ENCODE results near the gene C19orf53. TPM values are rescaled to one million over a fixed set of nuclear protein-coding genes. Genes with fewer than 3 reads are reported as not detected.
A peak's percentile ranks its signal among the peaks of the same experiment; 100 is the strongest.
"Not testable (repeated sequence)": the region's sequence is repeated elsewhere in the genome, so short reads cannot be mapped to it uniquely, and the experiment has no call there.

The C19orf53 gene
- total RNA-seq, 1 donor from 2014 or later = 45.6 TPM

GRCh38 chr19:13764101-13764807, 10.0 kb upstream of the C19orf53 start, which contains the start of gene MRI1:
Gene MRI1 (plus strand): TSS chr19:13764522. CDS start chr19:13764589, 67 bp downstream.
- DNase-seq = peak; percentile 89

DNA sequence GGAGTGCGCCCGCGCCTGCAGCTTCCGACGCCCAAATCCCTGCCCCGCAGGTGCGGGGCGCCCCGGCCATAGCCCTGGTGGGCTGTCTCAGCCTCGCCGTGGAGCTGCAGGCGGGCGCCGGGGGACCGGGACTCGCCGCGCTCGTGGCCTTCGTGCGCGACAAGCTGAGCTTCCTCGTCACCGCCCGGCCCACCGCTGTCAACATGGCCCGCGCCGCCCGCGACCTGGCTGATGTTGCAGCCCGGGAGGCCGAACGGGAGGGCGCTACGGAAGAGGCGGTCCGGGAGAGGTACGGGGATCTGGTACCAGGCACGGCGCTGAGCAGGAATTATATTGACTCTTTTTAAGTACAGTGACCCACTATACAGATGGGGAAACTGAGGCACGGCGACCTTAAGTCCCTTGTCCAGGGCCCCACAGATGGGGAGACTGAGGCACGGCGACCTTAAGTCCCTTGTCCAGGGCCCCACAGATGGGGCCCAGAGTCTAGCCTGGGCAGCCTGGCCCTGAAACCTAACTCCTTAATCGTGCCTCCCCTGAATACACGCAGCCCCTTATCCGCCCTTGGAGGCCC, 9.3 kb upstream of the C19orf53 start:
- DNase-seq = peak; percentile 23

- no peak for DNase-seq
Observed at GRCh38 chr19:13765395-13766094, 8.7 kb upstream of the C19orf53 start.

GRCh38 chr19:13766095-13766481, 8.2 kb upstream of the C19orf53 start:
- DNase-seq = no peak

GRCh38 chr19:13768510-13768909, 5.7 kb upstream of the C19orf53 start:
- DNase-seq = no peak

DNA sequence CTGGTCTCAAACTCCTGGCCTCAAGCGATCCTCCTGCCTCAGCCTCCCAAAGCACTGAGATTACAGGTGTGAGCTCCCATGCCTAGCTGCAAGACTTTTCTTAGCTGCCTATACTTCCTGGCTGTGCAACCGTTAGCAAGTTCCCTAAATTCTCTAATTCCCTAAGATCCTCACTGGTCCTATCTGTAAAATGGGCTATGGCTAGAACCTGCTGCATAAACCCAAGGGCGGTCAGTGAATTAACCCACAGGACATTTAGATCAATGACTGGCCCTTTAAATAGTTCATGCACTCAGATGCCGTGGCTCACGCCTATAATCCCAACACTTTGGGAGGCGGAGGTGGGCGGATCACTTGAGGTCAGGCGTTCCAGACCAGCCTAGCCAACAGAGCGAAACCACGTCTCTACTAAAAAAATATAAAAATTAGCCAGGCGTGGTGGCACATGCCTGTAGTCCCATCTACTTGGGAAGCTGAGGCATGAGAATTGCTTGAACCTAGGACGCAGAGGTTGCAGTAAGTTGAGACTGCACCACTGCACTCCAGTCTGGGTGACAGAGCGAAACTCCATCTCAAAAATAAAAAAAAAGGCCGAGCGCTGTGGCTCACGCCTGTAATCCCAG, 4.1 kb upstream of the C19orf53 start:
- no peak for DNase-seq

DNA sequence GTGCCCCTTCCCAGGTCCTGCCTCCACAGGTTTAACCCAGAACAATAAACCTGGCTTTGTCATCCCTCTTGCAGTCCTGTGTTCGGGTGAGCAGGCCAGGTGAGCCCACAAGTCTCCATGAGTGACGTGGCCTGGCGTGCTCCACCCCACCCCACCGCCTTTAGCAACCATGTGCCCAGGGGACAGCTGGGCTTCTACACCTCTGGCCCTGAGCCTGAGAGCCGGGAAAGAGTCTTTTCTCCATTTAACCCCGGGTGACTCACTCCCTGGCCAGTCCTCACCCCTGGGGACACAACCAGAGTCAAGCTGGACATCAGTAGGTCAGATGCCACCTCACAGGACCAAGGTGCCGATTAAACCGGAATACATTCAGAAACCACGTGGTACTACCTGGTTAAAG, 4.1 kb downstream of the C19orf53 start:
- no peak for DNase-seq

- no peak for DNase-seq
Observed at GRCh38 chr19:13778847-13779246, 4.6 kb downstream of the C19orf53 start.

GRCh38 chr19:13779794-13780193, 5.5 kb downstream of the C19orf53 start:
- not testable (repeated sequence) for DNase-seq

- DNase-seq = peak; percentile 90
Observed at GRCh38 chr19:13781547-13781946, 7.3 kb downstream of the C19orf53 start.

GRCh38 chr19:13782537-13782936, 8.3 kb downstream of the C19orf53 start:
- DNase-seq = no peak

GRCh38 chr19:13783565-13784500, 9.6 kb downstream of the C19orf53 start:
- no peak for DNase-seq

DNA sequence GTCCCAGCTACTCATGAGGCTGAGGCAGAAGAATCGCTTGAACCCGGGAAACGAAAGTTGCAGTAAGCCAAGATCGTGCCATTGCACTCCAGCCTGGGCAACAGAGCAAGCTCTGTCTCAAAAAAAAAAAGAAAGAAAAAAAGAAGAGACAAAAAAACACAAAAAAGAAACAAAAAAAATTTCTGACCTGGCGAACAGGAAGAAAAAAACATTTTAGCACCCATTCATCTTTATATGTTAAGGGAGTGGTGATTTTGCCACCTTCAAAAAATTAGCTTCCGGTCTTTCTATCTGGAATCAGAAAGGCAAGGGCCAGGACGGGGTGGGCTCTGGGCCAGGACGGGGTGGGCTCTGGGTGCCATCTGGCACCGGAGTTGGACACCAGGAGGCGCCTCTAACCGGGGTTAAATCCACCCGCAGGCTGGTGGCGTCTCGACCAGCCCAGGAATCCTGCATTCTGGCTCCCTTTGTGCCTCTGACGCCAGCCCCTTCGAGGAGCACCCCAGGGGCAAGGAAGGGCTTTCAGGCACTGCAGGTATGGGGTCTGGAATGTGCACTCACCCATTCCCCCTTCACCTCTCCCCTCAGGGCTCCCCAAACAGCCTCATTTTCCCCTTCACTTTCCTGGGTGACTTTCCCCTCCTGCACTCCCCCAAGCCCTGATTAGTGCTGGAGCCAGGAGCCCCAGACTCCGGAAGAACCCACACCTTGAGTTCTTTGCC, 10.6 kb downstream of the C19orf53 start:
- peak; percentile 78 for DNase-seq

DNA sequence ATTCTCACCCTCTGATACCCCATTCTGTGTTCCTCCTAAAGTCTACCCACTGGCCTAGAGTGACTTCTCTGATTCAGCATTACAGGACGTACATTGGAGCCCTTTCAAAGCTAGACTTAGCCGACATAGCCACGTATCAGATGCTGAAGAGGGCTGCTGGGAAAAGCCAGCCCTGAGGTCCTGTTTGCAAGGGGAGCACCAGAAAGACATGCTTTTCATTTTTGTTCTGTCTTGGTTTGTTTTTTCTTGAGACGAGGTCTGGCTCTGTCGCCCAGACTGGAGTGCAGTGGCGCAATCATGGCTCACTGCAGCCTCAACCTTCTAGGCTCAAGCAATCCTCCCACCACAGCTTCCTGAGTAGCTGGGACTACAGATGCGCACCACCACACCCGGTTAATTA, 14.7 kb downstream of the C19orf53 start:
- DNase-seq = no peak

DNA sequence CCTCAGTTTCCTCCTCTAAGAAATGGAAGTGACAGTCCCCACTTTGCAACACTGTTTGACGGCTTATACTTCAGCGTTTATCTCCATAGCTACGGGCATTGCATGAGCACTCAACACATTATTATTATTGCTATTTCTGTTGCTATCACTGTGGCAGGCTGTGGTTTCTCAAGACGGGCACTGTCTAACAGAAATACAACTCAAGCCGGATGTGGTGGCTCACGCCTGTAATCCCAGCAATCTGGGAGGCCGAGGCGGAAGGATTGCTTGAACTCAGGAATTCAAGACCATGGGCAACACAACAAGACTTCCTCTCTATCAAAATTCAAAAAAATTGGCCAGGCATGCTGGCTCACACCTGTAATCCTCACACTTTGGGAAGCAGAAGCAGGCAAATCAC, 16.1 kb downstream of the C19orf53 start:
- DNase-seq = no peak

GRCh38 chr19:13793317-13793716, 19.1 kb downstream of the C19orf53 start:
- not testable (repeated sequence) for DNase-seq

DNA sequence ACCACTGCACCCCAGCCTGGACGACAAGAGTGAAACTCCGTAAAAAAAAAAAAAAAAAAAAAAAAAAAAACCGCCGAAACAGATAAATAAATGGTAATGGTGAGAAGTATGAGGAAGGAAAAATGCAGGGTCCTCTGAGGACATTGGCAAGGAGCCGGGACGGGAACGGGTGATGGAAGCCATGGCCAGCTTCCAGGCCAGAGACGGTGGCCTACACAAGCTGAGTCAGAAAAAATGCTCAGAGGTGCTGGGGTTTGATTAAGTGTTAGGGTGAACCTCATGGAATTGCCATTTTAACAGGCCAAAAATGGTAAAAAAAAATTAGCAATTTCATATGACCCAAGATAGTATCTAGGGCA, 20.1 kb downstream of the C19orf53 start:
- peak; percentile 69 for DNase-seq

DNA sequence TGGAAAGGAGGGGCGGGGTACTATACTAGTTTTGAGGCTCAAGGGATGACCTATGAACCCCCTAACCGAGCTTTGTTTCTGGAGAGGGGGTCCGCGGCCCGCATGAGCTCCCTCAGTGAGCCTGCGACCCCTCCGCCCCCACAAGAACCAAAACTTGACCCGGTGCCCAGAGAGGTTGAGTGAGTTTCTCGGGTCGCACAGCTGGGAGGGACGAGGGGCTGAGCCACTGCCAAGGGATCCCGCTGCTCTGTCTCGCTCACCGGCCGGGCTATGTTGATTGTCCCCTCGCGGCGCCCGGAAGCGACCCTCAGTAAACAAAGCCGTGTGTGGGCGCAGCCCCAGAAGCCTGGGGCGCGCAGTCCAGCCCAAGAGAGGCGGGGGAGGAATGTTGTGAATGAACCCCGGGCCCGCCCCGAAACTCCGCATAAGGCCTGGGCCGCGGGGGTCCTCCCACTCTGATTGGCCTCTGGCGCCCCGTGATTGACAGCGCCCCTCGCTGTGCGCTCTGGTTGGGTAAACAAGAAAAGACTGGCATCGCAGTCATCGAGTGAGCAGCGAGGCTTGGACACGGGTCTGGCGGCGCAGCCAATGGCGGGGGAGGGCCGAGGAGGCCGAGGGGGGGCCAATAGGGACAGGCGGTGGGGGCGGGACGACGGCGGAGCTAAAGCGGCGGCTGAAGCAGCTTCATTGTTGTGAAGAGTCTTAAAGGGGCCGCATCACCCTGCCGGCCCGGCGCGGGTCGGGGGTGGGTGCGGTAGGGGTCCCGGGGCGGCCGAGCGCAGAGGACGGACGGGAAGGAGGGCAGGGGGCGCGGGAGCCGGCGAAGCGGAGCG, 20.7 kb downstream of the C19orf53 start, which contains the start of gene ZSWIM4:
TSS of gene ZSWIM4 (plus strand) at position 687 of the 833 bp plus-strand sequence. CDS start 206 bp downstream, outside the sequence.
- peak; percentile 100 for DNase-seq

- DNase-seq = peak; percentile 69
Observed at GRCh38 chr19:13795595-13796300, 21.5 kb downstream of the C19orf53 start.
